ENCODE measurements around the gene B4GALNT4. TPM values are rescaled to one million over a fixed set of nuclear protein-coding genes. Genes with fewer than 3 reads are reported as not detected.

Gene B4GALNT4
- total RNA-seq, 2 experiments from 2014 or later: 0.32 TPM; not detected in 1

- H3K4me3 Mint-ChIP-seq: no peak overlapping the region
- H3K27ac Mint-ChIP-seq: no peak overlapping the region
- H3K9me3 Mint-ChIP-seq (ENCODE audit: low read depth): no peaks in the 10 kb centered on the region
Measured at GRCh38 chr11:429931-430456, 60.7 kb downstream of the B4GALNT4 start.

More at GRCh38 chr11:429931-430456, 60.7 kb downstream of the B4GALNT4 start:
- CTCF ChIA-PET: no interaction called here
- H3K27me3 Mint-ChIP-seq: no peaks in the 10 kb centered on the region
- H3K4me1 Mint-ChIP-seq: no peaks in the 10 kb centered on the region
- no peak for DNase-seq
- peaks cover 11% of the 10 kb centered on the region for H3K36me3 Mint-ChIP-seq
- ATAC-seq: no peak

Other genes with a start within 250 kb of the B4GALNT4 start
- not detected for gene SCGB1C1, start 176.4 kb upstream of the B4GALNT4 start, total RNA-seq
- gene BET1L, start 162.1 kb upstream of the B4GALNT4 start, total RNA-seq: 10 to 100 TPM; 28.8 to 31.7 TPM
- gene RIC8A, start 161.8 kb upstream of the B4GALNT4 start, total RNA-seq: 100 to 1,000 TPM; 110 to 113 TPM
- gene SIRT3, start 133.2 kb upstream of the B4GALNT4 start, total RNA-seq: 10 to 100 TPM; 12.8 to 15.9 TPM
- gene PSMD13, start 132.5 kb upstream of the B4GALNT4 start, total RNA-seq: 100 to 1,000 TPM; 166 to 199 TPM
- gene NLRP6, start 91.1 kb upstream of the B4GALNT4 start, total RNA-seq: 1 to 10 TPM; 3.8 to 6.9 TPM
- 100 to 1,000 TPM; 214 to 229 TPM for gene PGGHG, start 80.4 kb upstream of the B4GALNT4 start, total RNA-seq
- gene IFITM5, start 70.0 kb upstream of the B4GALNT4 start, total RNA-seq: not detected
- 1,000 to 10,000 TPM in 1 of 2 experiments, 100 to 1,000 TPM in 1; 646 to 1,401 TPM for gene IFITM2, start 61.7 kb upstream of the B4GALNT4 start, total RNA-seq
- gene IFITM1, start 55.5 kb upstream of the B4GALNT4 start, total RNA-seq: 100 to 1,000 TPM; 459 to 909 TPM
- 100 to 1,000 TPM in 1 of 2 experiments, 10 to 100 TPM in 1; 53.7 to 166 TPM for gene IFITM3, start 48.6 kb upstream of the B4GALNT4 start, total RNA-seq
- under 1 TPM; 0.09 to 0.18 TPM for gene PKP3, start 24.7 kb downstream of the B4GALNT4 start, total RNA-seq
- gene SIGIRR, start 45.5 kb downstream of the B4GALNT4 start, total RNA-seq: 100 to 1,000 TPM in 1 of 2 experiments, 10 to 100 TPM in 1; 96.2 to 198 TPM
- 10 to 100 TPM; 33.0 to 79.4 TPM for gene ANO9, start 72.5 kb downstream of the B4GALNT4 start, total RNA-seq
- gene PTDSS2, start 80.8 kb downstream of the B4GALNT4 start, total RNA-seq: 10 to 100 TPM; 26.6 to 31.2 TPM
- gene RNH1, start 137.7 kb downstream of the B4GALNT4 start, total RNA-seq: 100 to 1,000 TPM in 1 of 2 experiments, 10 to 100 TPM in 1; 98.4 to 113 TPM
- 10 to 100 TPM; 50.7 to 53.8 TPM for gene HRAS, start 166.1 kb downstream of the B4GALNT4 start, total RNA-seq
- gene LRRC56, start 168.0 kb downstream of the B4GALNT4 start, total RNA-seq: 1 to 10 TPM; 1.7 to 2.1 TPM
- 1 to 10 TPM in 1 of 2 experiments, under 1 TPM in 1; 0.23 to 1.3 TPM for gene LMNTD2, start 191.2 kb downstream of the B4GALNT4 start, total RNA-seq
- gene RASSF7, start 191.5 kb downstream of the B4GALNT4 start, total RNA-seq: 10 to 100 TPM; 20.8 to 32.1 TPM
- gene PHRF1, start 207.0 kb downstream of the B4GALNT4 start, total RNA-seq: 10 to 100 TPM; 60.2 to 62.0 TPM
- 100 to 1,000 TPM; 146 to 267 TPM for gene IRF7, start 246.5 kb downstream of the B4GALNT4 start, total RNA-seq